ENCODE results near the gene RUNX2.

The RUNX2 gene

GRCh38 chr6:45439459-45439858 is 111.3 kb downstream of the RUNX2 start:
- H3K9ac ChIP-seq (ENCODE audit: low read depth in 1 of 2, low read length in 2 of 2): no peak overlapping the region
- H3K27me3 ChIP-seq (ENCODE audit: control insufficient read depth in 1 of 2, insufficient read depth in 2 of 2, low read length in 2 of 2): no peaks in the 10 kb centered on the region
- H3K36me3 ChIP-seq (ENCODE audit: control insufficient read depth in 1 of 2, insufficient read depth in 2 of 2, low read length in 2 of 2): peaks cover 0 to 5% of the 10 kb centered on the region in 2 donors
- no peak overlapping the region for H3K4me3 ChIP-seq (ENCODE audit: low read depth in 1 of 2, low read length in 2 of 2)
- H3K4me1 ChIP-seq (ENCODE audit: control insufficient read depth in 1 of 2, insufficient read depth in 2 of 2, low read length in 2 of 2): peaks cover 18 to 29% of the 10 kb centered on the region in 2 donors
- no peaks in the 10 kb centered on the region for H3K9me3 ChIP-seq (ENCODE audit: control insufficient read depth in 1 of 2, low read length in 2 of 2)
- H3K27ac ChIP-seq (ENCODE audit: low read depth, low read length): no peak overlapping the region

GRCh38 chr6:45439861-45440388 is 111.8 kb downstream of the RUNX2 start:
- no peaks in the 10 kb centered on the region for H3K27me3 ChIP-seq (ENCODE audit: control insufficient read depth in 1 of 2, insufficient read depth in 2 of 2, low read length in 2 of 2)
- H3K9ac ChIP-seq (ENCODE audit: low read depth in 1 of 2, low read length in 2 of 2): no peak overlapping the region
- H3K4me3 ChIP-seq (ENCODE audit: low read depth in 1 of 2, low read length in 2 of 2): no peak overlapping the region
- peaks cover 17 to 32% of the 10 kb centered on the region in 2 donors for H3K4me1 ChIP-seq (ENCODE audit: control insufficient read depth in 1 of 2, insufficient read depth in 2 of 2, low read length in 2 of 2)
- H3K27ac ChIP-seq (ENCODE audit: low read depth, low read length): no peak overlapping the region
- peaks cover 0 to 5% of the 10 kb centered on the region in 2 donors for H3K36me3 ChIP-seq (ENCODE audit: control insufficient read depth in 1 of 2, insufficient read depth in 2 of 2, low read length in 2 of 2)
- H3K9me3 ChIP-seq (ENCODE audit: control insufficient read depth in 1 of 2, low read length in 2 of 2): no peaks in the 10 kb centered on the region

- Histone ChIP-seq H3K9me3 (ENCODE audit: control insufficient read depth in 1 of 2, low read length in 2 of 2) (no peaks in the 10 kb centered on the region), H3K9ac (ENCODE audit: low read depth in 1 of 2, low read length in 2 of 2) (no peak overlapping the region), H3K4me3 (ENCODE audit: low read depth in 1 of 2, low read length in 2 of 2) (no peak overlapping the region), H3K4me1 (ENCODE audit: control insufficient read depth in 1 of 2, insufficient read depth in 2 of 2, low read length in 2 of 2) (peaks cover 26 to 37% of the 10 kb centered on the region in 2 donors), H3K27me3 (ENCODE audit: control insufficient read depth in 1 of 2, insufficient read depth in 2 of 2, low read length in 2 of 2) (no peaks in the 10 kb centered on the region), H3K27ac (ENCODE audit: low read depth, low read length) (no peak overlapping the region), H3K36me3 (ENCODE audit: control insufficient read depth in 1 of 2, insufficient read depth in 2 of 2, low read length in 2 of 2) (peaks cover 0 to 5% of the 10 kb centered on the region in 2 donors)
These were observed 113.8 kb downstream of the RUNX2 start for GRCh38 chr6:45441851-45442453.

- H3K9me3 ChIP-seq (ENCODE audit: control insufficient read depth in 1 of 2, low read length in 2 of 2): no peaks in the 10 kb centered on the region
- H3K27me3 ChIP-seq (ENCODE audit: control insufficient read depth in 1 of 2, insufficient read depth in 2 of 2, low read length in 2 of 2): no peaks in the 10 kb centered on the region
- peaks cover 22 to 31% of the 10 kb centered on the region in 2 donors for H3K4me1 ChIP-seq (ENCODE audit: control insufficient read depth in 1 of 2, insufficient read depth in 2 of 2, low read length in 2 of 2)
These were observed 114.6 kb downstream of the RUNX2 start for GRCh38 chr6:45442716-45443115.

GRCh38 chr6:45445364-45445748 is 117.2 kb downstream of the RUNX2 start:
- no peak overlapping the region for H3K9ac ChIP-seq (ENCODE audit: low read depth in 1 of 2, low read length in 2 of 2)

More at GRCh38 chr6:45442716-45443115, 114.6 kb downstream of the RUNX2 start:
- Histone ChIP-seq H3K9ac (ENCODE audit: low read depth in 1 of 2, low read length in 2 of 2) (no peak overlapping the region), H3K36me3 (ENCODE audit: control insufficient read depth in 1 of 2, insufficient read depth in 2 of 2, low read length in 2 of 2) (peaks cover 0 to 5% of the 10 kb centered on the region in 2 donors), H3K4me3 (ENCODE audit: low read depth in 1 of 2, low read length in 2 of 2) (no peak overlapping the region), H3K27ac (ENCODE audit: low read depth, low read length) (no peak overlapping the region)

GRCh38 chr6:45445749-45446549 is 117.8 kb downstream of the RUNX2 start:
- H3K27ac ChIP-seq (ENCODE audit: low read depth, low read length): no peak overlapping the region
- peaks cover 0 to 5% of the 10 kb centered on the region in 2 donors for H3K36me3 ChIP-seq (ENCODE audit: control insufficient read depth in 1 of 2, insufficient read depth in 2 of 2, low read length in 2 of 2)
- no peaks in the 10 kb centered on the region for H3K27me3 ChIP-seq (ENCODE audit: control insufficient read depth in 1 of 2, insufficient read depth in 2 of 2, low read length in 2 of 2)
- peak overlapping the region; percentile 25 to 40 for H3K4me3 ChIP-seq (ENCODE audit: low read depth in 1 of 2, low read length in 2 of 2)
- no peaks in the 10 kb centered on the region for H3K9me3 ChIP-seq (ENCODE audit: control insufficient read depth in 1 of 2, low read length in 2 of 2)
- no peak overlapping the region for H3K9ac ChIP-seq (ENCODE audit: low read depth in 1 of 2, low read length in 2 of 2)
- H3K4me1 ChIP-seq (ENCODE audit: control insufficient read depth in 1 of 2, insufficient read depth in 2 of 2, low read length in 2 of 2): peaks cover 29 to 34% of the 10 kb centered on the region in 2 donors

More at GRCh38 chr6:45445364-45445748, 117.2 kb downstream of the RUNX2 start:
- H3K27ac ChIP-seq (ENCODE audit: low read depth, low read length): peak overlapping the region; percentile 22
- H3K9me3 ChIP-seq (ENCODE audit: control insufficient read depth in 1 of 2, low read length in 2 of 2): no peaks in the 10 kb centered on the region
- peaks cover 29 to 34% of the 10 kb centered on the region in 2 donors for H3K4me1 ChIP-seq (ENCODE audit: control insufficient read depth in 1 of 2, insufficient read depth in 2 of 2, low read length in 2 of 2)
- peak overlapping the region; percentile 7 to 13 for H3K4me3 ChIP-seq (ENCODE audit: low read depth in 1 of 2, low read length in 2 of 2)
- H3K36me3 ChIP-seq (ENCODE audit: control insufficient read depth in 1 of 2, insufficient read depth in 2 of 2, low read length in 2 of 2): peaks cover 0 to 5% of the 10 kb centered on the region in 2 donors
- H3K27me3 ChIP-seq (ENCODE audit: control insufficient read depth in 1 of 2, insufficient read depth in 2 of 2, low read length in 2 of 2): no peaks in the 10 kb centered on the region

- H3K36me3 ChIP-seq (ENCODE audit: control insufficient read depth in 1 of 2, insufficient read depth in 2 of 2, low read length in 2 of 2): peaks cover 0 to 5% of the 10 kb centered on the region in 2 donors
- no peaks in the 10 kb centered on the region for H3K27me3 ChIP-seq (ENCODE audit: control insufficient read depth in 1 of 2, insufficient read depth in 2 of 2, low read length in 2 of 2)
- peaks cover 29 to 34% of the 10 kb centered on the region in 2 donors for H3K4me1 ChIP-seq (ENCODE audit: control insufficient read depth in 1 of 2, insufficient read depth in 2 of 2, low read length in 2 of 2)
- H3K9ac ChIP-seq (ENCODE audit: low read depth in 1 of 2, low read length in 2 of 2): no peak overlapping the region
- H3K9me3 ChIP-seq (ENCODE audit: control insufficient read depth in 1 of 2, low read length in 2 of 2): no peaks in the 10 kb centered on the region
- no peak overlapping the region for H3K4me3 ChIP-seq (ENCODE audit: low read depth in 1 of 2, low read length in 2 of 2)
- no peak overlapping the region for H3K27ac ChIP-seq (ENCODE audit: low read depth, low read length)
These were observed 118.9 kb downstream of the RUNX2 start for GRCh38 chr6:45447005-45447404.

GRCh38 chr6:45447716-45448115 is 119.6 kb downstream of the RUNX2 start:
- Histone ChIP-seq H3K9ac (ENCODE audit: low read depth in 1 of 2, low read length in 2 of 2) (no peak overlapping the region), H3K4me1 (ENCODE audit: control insufficient read depth in 1 of 2, insufficient read depth in 2 of 2, low read length in 2 of 2) (peaks cover 29 to 34% of the 10 kb centered on the region in 2 donors), H3K36me3 (ENCODE audit: control insufficient read depth in 1 of 2, insufficient read depth in 2 of 2, low read length in 2 of 2) (peaks cover 0 to 5% of the 10 kb centered on the region in 2 donors), H3K4me3 (ENCODE audit: low read depth in 1 of 2, low read length in 2 of 2) (no peak overlapping the region), H3K27ac (ENCODE audit: low read depth, low read length) (no peak overlapping the region), H3K9me3 (ENCODE audit: control insufficient read depth in 1 of 2, low read length in 2 of 2) (no peaks in the 10 kb centered on the region), H3K27me3 (ENCODE audit: control insufficient read depth in 1 of 2, insufficient read depth in 2 of 2, low read length in 2 of 2) (no peaks in the 10 kb centered on the region)

- Histone ChIP-seq H3K27ac (ENCODE audit: low read depth, low read length) (no peak overlapping the region), H3K4me1 (ENCODE audit: control insufficient read depth in 1 of 2, insufficient read depth in 2 of 2, low read length in 2 of 2) (peaks cover 29 to 34% of the 10 kb centered on the region in 2 donors)
These were observed 120.6 kb downstream of the RUNX2 start for GRCh38 chr6:45448417-45449389.

More at GRCh38 chr6:45448417-45449389, 120.6 kb downstream of the RUNX2 start:
- no peak overlapping the region for H3K4me3 ChIP-seq (ENCODE audit: low read depth in 1 of 2, low read length in 2 of 2)
- no peaks in the 10 kb centered on the region for H3K36me3 ChIP-seq (ENCODE audit: control insufficient read depth in 1 of 2, insufficient read depth in 2 of 2, low read length in 2 of 2)
- no peaks in the 10 kb centered on the region for H3K9me3 ChIP-seq (ENCODE audit: control insufficient read depth in 1 of 2, low read length in 2 of 2)
- no peak overlapping the region for H3K9ac ChIP-seq (ENCODE audit: low read depth in 1 of 2, low read length in 2 of 2)
- H3K27me3 ChIP-seq (ENCODE audit: control insufficient read depth in 1 of 2, insufficient read depth in 2 of 2, low read length in 2 of 2): no peaks in the 10 kb centered on the region
